Dermis microvascular lymphatic vessel endothelial cell (primary cell): ENCODE data around the gene NECAB3. TPM values are rescaled to one million over a fixed set of nuclear protein-coding genes. Genes with fewer than 3 reads are reported as not detected.

ENCODE experiments used
- DNase-seq, 2 donors: peaks; one replicate each; pipeline versions ENCODE4 v3.0.0 to v3.0.0-alpha.2; 2010; ENCODE audit warnings: low read depth in 2 of 2
- total RNA-seq: library from RNA; depleted of rRNA; stranded (reverse); fragments of >200 nt; gene quantifications from 2 replicates; pipeline ENCODE4 v1.2.1, GENCODE V29; 2014

NECAB3 gene
- total RNA-seq, 1 donor from 2014 or later, result 6.9 TPM

DNA sequence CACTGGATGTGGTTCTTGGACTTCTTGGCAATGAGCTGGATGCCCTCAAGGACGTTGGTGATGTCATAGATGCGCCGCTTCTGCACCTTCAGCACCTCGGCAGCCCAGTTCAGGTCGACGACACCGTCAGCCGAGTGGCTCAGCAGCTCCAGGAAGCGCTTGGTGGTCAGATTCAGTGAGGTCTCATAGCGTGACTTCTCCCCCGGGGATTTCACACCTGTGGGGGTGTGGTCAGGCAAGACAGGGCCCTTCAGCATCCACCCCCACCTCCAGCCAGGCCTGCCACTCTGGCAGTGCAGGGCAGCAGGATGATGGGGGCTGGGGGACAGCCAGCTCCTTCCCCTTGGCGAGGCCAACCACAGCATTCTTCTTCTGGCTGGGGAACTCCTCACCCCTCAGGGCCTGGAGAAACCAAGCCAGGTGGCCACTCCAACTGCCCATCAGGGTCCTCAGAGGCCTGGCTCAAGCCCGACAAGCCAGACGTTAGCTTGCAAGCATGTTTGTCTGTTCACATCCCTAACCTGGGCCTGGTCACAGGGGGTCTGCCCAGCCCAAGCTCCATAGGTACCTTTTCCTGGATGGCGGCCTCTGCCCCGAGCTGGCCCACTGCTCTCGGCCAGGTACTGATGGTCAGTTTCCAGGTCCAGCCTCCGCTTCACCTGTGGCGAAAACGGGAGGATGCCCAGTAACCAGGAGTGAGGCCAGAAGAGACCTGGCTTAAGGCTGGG is 5.7 kb upstream of the NECAB3 start:
- DNase-seq, result no peak

- no peak for DNase-seq
Measured at GRCh38 chr20:33677991-33678702, 3.9 kb upstream of the NECAB3 start.

GRCh38 chr20:33676652-33677645 is 2.7 kb upstream of the NECAB3 start:
- no peak for DNase-seq

- DNase-seq, result no peak
Measured at GRCh38 chr20:33676121-33676520, 1.9 kb upstream of the NECAB3 start.

DNA sequence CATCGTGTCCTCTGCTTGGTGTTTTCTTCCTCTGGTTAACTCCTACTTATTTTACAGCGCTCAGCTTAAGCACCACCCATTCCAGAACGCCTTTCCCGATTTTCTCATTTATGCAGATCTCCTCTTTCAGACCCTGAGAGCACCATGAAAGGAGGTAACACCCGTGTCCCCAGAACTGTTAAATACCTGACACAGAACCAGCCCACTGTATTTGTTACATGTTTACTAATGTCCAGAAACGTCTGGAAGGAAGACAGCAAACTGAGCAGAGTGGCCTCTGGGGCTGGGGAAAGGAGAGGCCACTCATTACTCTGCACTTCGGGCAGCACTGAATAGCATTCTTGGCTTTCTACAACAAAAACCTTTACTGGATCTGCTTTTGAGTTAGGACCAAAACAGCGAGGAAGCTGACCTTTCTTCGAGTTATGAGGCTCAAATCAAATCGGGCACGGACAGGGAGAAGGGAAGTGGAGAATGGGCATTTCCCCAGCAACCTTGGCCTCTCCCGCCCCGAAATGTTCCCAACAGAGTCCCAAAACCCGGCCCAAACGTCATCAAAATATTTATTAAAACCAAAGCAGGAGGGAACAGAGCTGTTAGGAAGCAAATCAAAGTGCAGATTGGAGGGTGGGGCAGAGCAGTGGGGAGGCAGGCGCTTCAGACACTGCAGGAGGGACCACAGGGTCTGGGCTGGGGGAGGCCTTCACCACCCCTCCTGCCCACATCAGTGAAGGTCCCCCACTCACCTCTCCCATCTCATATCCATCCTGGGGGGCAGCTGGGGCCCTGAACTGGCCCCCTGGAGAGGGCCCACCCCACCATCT is 1.1 kb upstream of the NECAB3 start:
- DNase-seq, result no peak

GRCh38 chr20:33673410-33674293 is 576 bp downstream of the NECAB3 start:
- no peak for DNase-seq

- DNase-seq, result no peak
Measured at GRCh38 chr20:33673114-33673409, 1.2 kb downstream of the NECAB3 start.

DNA sequence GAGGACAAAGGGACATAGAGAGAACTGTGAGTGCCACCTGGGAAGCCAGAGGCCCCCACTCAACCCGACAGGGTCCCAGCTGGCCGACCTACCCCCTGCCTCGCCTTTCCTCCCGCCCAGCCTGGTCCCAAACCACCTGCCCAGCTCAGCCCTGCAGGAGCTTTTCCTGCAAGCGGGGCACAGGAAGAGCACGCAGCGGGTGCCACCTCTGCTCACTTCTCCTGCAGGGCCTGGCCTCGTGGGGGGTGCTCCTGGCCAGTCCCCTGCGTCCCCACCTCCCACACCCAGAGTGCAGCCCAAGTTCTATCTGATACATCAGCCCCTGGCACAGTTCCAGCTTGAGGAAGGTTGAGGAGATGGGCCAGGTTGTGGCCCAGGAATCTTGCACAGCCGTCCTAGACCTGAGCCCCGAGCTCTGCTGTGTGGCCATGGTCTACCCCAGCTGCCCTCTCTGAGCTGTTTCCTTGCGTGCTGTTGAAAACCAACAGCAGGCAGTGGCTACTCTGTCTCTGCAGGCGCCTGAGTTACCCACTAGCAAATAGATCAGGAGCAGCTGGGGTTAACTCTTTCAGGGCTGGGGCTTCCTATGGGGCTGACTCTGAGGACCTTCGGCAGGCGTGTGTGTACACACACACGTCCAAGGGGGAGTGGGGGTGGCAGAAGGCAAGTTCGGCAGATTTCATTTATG is 1.7 kb downstream of the NECAB3 start:
- DNase-seq, result no peak

- DNase-seq, result no peak
Measured at GRCh38 chr20:33671573-33672288, 2.5 kb downstream of the NECAB3 start.

GRCh38 chr20:33670715-33671499 is 3.3 kb downstream of the NECAB3 start:
- no peak for DNase-seq

DNA sequence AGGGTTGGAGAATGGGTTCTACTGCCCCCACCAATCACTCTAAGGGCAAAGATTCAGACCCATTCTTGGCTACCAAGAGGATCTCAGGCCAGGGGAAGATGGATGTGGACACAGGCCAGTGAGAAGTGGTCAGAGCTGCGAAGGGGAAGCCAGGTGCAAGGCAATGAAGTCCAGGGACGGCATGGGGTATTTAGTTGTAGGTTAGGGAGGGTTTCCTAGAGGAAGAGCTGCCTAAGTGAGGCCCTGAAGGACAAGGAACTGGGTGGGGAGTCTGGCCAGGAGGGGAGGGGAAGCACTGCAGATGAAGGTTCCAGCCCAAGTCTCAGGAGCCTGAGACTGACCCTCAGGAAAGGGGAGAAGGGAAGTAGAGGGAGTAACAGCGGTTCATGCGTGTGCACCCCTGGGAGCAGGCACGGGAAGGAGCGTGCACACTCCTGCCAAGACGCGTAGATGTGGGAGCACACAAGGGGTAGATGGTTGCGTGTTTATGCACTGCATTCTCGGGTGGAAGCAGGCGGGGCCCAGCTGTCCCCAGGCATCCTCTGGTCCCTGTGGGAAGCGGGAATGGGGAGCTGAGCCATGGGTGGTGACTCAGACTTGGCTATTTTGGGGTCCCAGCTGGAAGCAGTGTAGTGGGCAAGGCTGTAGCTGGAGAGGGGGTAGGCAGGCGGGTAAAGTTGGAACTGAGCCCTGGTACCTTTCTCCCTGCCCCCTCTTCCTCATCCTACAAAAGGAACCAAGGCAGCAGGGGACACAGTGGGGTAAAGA is 4.2 kb downstream of the NECAB3 start:
- DNase-seq, result no peak

DNA sequence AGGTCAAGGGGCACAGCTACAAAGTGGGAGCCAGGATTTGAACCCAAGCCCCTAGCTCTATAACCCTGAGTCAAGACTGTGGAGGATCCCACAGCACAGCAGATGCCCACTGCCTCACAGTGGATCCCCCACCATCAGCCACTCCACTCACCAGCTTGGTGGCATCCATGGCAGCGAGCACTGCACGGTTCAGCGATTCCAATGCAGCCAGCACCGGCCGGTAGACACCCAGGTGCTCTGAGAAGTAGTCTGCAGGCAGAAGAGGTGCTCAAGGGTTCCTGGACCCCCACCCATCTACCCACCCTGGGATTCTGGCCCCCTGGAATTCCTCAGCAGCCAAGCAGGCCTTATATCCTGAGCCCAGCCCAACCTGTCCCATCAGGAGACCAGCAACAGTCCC is 5.0 kb downstream of the NECAB3 start:
- no peak for DNase-seq

- no peak for DNase-seq
Measured at GRCh38 chr20:33668466-33669155, 5.6 kb downstream of the NECAB3 start.

GRCh38 chr20:33667676-33668465 is 6.4 kb downstream of the NECAB3 start:
- DNase-seq, result peak in 1 of 2 donors; percentile 81

DNA sequence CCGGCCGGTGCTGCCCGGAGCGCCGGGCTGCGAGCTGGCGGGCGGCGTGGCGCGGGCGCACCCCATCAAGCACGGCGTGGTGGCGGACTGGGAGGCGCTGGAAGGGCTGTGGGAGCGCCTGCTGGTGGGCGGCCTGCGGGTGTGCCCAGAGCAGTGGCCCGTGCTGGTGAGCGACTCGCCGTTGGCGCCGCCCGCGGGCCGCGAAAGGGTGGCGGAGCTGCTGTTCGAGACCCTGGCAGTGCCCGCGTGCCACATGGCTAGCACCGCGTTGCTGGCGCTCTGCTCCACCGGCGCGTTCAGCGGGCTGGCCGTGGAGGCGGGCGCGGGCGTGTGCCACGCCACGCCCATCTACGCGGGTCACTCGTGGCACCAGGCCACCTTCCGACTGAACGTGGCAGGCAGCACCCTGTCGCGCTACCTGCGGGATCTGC is 7.0 kb downstream of the NECAB3 start:
- DNase-seq, result no peak
